Activated CD8-positive, alpha-beta T cell treated with anti-CD3 and anti-CD28 coated beads, Interleukin-2, amount 10 ng/mL, durations not matched to agents 7 days and 5 days (primary cell): Measurements from ENCODE around the gene ACP7. TPM values are rescaled to one million over a fixed set of nuclear protein-coding genes. Genes with fewer than 3 reads are reported as not detected.
"Not testable (repeated sequence)": the region's sequence is repeated elsewhere in the genome, so short reads cannot be mapped to it uniquely, and the experiment has no call there.

Experiments used
- ATAC-seq: fragments of 150-1000 bp; cut with Tn5 transposase; one replicate; pipeline ENCODE4 v1.10.0; 2021; ENCODE audit warnings: moderate library complexity
- CTCF ChIA-PET: fragments of 350-600 bp; sonication (Branson Sonifier 250); formaldehyde crosslinking; loops from one replicate; lab custom pipeline; 2021; ENCODE audit warnings: antibody characterized with exemption; lab: Charles Lee
- POLR2A ChIA-PET: fragments of 350-600 bp; sonication (Branson Sonifier 250); formaldehyde crosslinking; loops from one replicate; lab custom pipeline; 2021; ENCODE audit warnings: antibody characterized with exemption; lab: Charles Lee
- DNase-seq: peaks from one replicate; pipeline ENCODE4 v3.0.0-alpha.2; 2020
- H3K27ac Mint-ChIP-seq: one replicate; pipeline ENCODE4 v1.8.0; 2021; ENCODE audit warnings: mild to moderate bottlenecking, mixed read lengths
- H3K27me3 Mint-ChIP-seq: one replicate; pipeline ENCODE4 v1.8.0; 2021; ENCODE audit warnings: low read depth, mixed read lengths
- H3K36me3 Mint-ChIP-seq: one replicate; pipeline ENCODE4 v1.8.0; 2021; ENCODE audit warnings: low read depth, mixed read lengths
- H3K4me1 Mint-ChIP-seq: one replicate; pipeline ENCODE4 v1.8.0; 2021; ENCODE audit warnings: low read depth, mixed read lengths
- H3K4me3 Mint-ChIP-seq: one replicate; pipeline ENCODE4 v1.8.0; 2021; ENCODE audit warnings: mild to moderate bottlenecking, mixed read lengths
- H3K9me3 Mint-ChIP-seq: one replicate; pipeline ENCODE4 v1.8.0; 2022; ENCODE audit warnings: mixed read lengths; ENCODE audit not compliant: insufficient read depth
- total RNA-seq, 2 experiments: library from RNA; stranded (reverse); gene quantifications; one replicate each; pipeline ENCODE4 v1.2.3, GENCODE V29; 2021

ACP7 gene
- total RNA-seq, 2 experiments from 2014 or later: not detected

- DNase-seq (no peak), ATAC-seq (no peak)
- peaks cover 9% of the 10 kb centered on the region for H3K4me1 Mint-ChIP-seq
- ChIA-PET POLR2A (no interaction called here), CTCF (no interaction called here)
- peaks cover 8% of the 10 kb centered on the region for H3K27me3 Mint-ChIP-seq
- no peaks in the 10 kb centered on the region for H3K36me3 Mint-ChIP-seq
- no peak overlapping the region for H3K4me3 Mint-ChIP-seq
- H3K9me3 Mint-ChIP-seq: peaks cover 5% of the 10 kb centered on the region
- H3K27ac Mint-ChIP-seq: no peak overlapping the region
Measured at GRCh38 chr19:39057615-39058014, 26.6 kb upstream of the ACP7 start.

GRCh38 chr19:39059302-39059701 is 24.9 kb upstream of the ACP7 start:
- Mint-ChIP-seq H3K4me3 (no peak overlapping the region), H3K27ac (no peak overlapping the region), H3K27me3 (peaks cover 8% of the 10 kb centered on the region), H3K4me1 (peaks cover 9% of the 10 kb centered on the region), H3K36me3 (no peaks in the 10 kb centered on the region), H3K9me3 (peaks cover 5% of the 10 kb centered on the region)
- ChIA-PET POLR2A (no interaction called here), CTCF (no interaction called here)
- DNase-seq (no peak), ATAC-seq (no peak)

- POLR2A ChIA-PET: no interaction called here
- peaks cover 9% of the 10 kb centered on the region for H3K4me1 Mint-ChIP-seq
- CTCF ChIA-PET: no interaction called here
Measured at GRCh38 chr19:39060171-39060570, 24.0 kb upstream of the ACP7 start.

GRCh38 chr19:39064405-39064804 is 19.8 kb upstream of the ACP7 start:
- ChIA-PET POLR2A (no interaction called here), CTCF (no interaction called here)
- Mint-ChIP-seq H3K4me1 (peaks cover 9% of the 10 kb centered on the region), H3K9me3 (peaks cover 9% of the 10 kb centered on the region), H3K36me3 (no peaks in the 10 kb centered on the region), H3K4me3 (no peak overlapping the region), H3K27ac (no peak overlapping the region), H3K27me3 (peaks cover 8% of the 10 kb centered on the region)
- ATAC-seq (no peak), DNase-seq (no peak)

More at GRCh38 chr19:39060171-39060570, 24.0 kb upstream of the ACP7 start:
- peaks cover 8% of the 10 kb centered on the region for H3K27me3 Mint-ChIP-seq
- DNase-seq: no peak
- ATAC-seq: no peak
- H3K4me3 Mint-ChIP-seq: no peak overlapping the region
- no peak overlapping the region for H3K27ac Mint-ChIP-seq
- H3K36me3 Mint-ChIP-seq: no peaks in the 10 kb centered on the region
- H3K9me3 Mint-ChIP-seq: peaks cover 5% of the 10 kb centered on the region

- peaks cover 4% of the 10 kb centered on the region for H3K27me3 Mint-ChIP-seq
- ATAC-seq (no peak), DNase-seq (no peak)
- H3K36me3 Mint-ChIP-seq: no peaks in the 10 kb centered on the region
- ChIA-PET CTCF (no interaction called here), POLR2A (no interaction called here)
- H3K4me3 Mint-ChIP-seq: no peak overlapping the region
- H3K27ac Mint-ChIP-seq: no peak overlapping the region
- peaks cover 13% of the 10 kb centered on the region for H3K4me1 Mint-ChIP-seq
- peaks cover 9% of the 10 kb centered on the region for H3K9me3 Mint-ChIP-seq
Measured at GRCh38 chr19:39065928-39066327, 18.2 kb upstream of the ACP7 start.

DNA sequence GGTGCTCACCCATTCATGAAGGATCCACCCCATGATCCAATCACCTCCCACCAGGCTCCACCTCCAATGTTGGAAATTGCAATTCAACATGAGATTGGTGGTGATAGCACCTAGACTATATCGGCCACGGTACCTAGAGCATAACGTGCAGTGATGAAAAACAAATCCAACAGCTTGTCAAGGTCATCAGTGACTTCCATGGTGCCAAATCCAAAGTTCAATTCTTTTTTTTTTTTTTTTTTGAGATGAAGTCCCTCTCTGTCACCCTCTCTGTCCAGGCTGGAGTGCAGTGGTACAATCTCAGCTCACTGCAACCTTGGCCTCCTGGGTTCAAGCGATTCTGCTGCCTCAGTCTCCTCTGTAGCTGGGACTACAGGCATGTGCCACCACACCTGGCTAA is 17.1 kb upstream of the ACP7 start:
- H3K27ac Mint-ChIP-seq: no peak overlapping the region
- CTCF ChIA-PET: no interaction called here
- no peaks in the 10 kb centered on the region for H3K36me3 Mint-ChIP-seq
- ATAC-seq: no peak
- H3K9me3 Mint-ChIP-seq: peaks cover 4% of the 10 kb centered on the region
- POLR2A ChIA-PET: no interaction called here
- H3K4me1 Mint-ChIP-seq: peaks cover 4% of the 10 kb centered on the region
- no peak for DNase-seq
- peaks cover 4% of the 10 kb centered on the region for H3K27me3 Mint-ChIP-seq
- H3K4me3 Mint-ChIP-seq: no peak overlapping the region

- H3K9me3 Mint-ChIP-seq, H3K36me3 Mint-ChIP-seq, H3K27me3 Mint-ChIP-seq, CTCF ChIA-PET, POLR2A ChIA-PET, H3K27ac Mint-ChIP-seq, ATAC-seq, H3K4me3 Mint-ChIP-seq: not testable (repeated sequence)
- peaks cover 15% of the 10 kb centered on the region for H3K4me1 Mint-ChIP-seq
- DNase-seq: peak; percentile 26
Measured at GRCh38 chr19:39068259-39068658, 15.9 kb upstream of the ACP7 start.

DNA sequence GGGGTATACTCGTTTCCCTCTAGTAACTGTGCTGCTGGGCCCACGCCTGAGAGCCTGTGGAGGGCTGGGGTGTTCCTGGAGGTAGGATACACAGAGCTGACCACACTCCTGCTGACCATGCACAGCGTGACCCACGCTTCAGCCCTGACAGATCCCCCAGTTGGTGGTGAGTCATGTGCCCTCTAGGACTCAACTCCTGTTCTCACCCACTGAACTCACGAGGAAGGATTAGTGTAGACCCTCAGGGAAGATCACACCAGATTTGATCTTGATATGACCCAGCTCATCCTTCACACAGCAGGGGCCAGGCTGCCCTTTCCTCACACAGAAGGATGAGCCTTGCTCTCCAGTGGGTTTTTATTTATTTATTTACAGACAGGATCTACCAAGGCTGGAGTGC is 13.3 kb upstream of the ACP7 start:
- ATAC-seq (no peak), DNase-seq (no peak)
- Mint-ChIP-seq H3K4me3 (no peak overlapping the region), H3K36me3 (no peaks in the 10 kb centered on the region), H3K27ac (peak overlapping the region; percentile 10), H3K27me3 (peaks cover 3% of the 10 kb centered on the region), H3K4me1 (peaks cover 28% of the 10 kb centered on the region), H3K9me3 (peaks cover 4% of the 10 kb centered on the region)
- ChIA-PET POLR2A (no interaction called here), CTCF (no interaction called here)

DNA sequence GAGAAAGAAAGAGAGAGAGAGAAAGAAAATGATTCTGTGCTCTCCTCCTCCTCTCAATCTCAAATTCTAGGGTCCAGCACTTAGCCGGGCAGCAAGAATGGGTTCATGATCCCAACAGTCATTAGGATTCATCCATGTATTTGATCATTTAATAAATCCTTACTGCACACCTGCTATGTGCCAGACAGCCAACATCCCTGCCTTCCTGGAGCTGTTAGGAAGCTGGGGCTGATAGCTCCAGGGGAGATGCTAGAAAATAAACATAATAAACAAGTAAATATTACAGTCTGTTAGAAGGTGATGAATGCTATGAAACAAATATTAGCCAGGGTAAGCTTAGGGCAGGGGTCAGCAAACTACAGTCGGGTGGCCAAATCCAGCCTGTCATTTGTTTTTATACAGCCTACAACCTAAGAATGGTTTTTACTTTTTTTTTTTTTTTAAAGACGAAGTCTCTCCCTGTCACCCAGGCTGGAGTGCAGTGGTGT is 9.9 kb upstream of the ACP7 start:
- ATAC-seq (no peak), DNase-seq (no peak)
- peak overlapping the region; percentile 89 for H3K27ac Mint-ChIP-seq
- no peaks in the 10 kb centered on the region for H3K9me3 Mint-ChIP-seq
- H3K27me3 Mint-ChIP-seq: peaks cover 12% of the 10 kb centered on the region
- peak overlapping the region; percentile 23 for H3K4me3 Mint-ChIP-seq
- ChIA-PET POLR2A (interaction anchor here (0.7 kb wide), 1 partner anchor 144 kb away, joined by 3 read pairs; no protein-coding TSS in a partner anchor), CTCF (interaction anchor here (0.7 to 2.2 kb wide), 2 partner anchors 22 to 55 kb away, joined by 3 to 10 read pairs; no protein-coding TSS in a partner anchor)
- peaks cover 28% of the 10 kb centered on the region for H3K4me1 Mint-ChIP-seq
- no peaks in the 10 kb centered on the region for H3K36me3 Mint-ChIP-seq

- ATAC-seq (no peak), DNase-seq (no peak)
- ChIA-PET CTCF (interaction anchor here (2.2 kb wide), 1 partner anchor 23 kb away, joined by 10 read pairs; no protein-coding TSS in a partner anchor), POLR2A (no interaction called here)
- Mint-ChIP-seq H3K27ac (peak overlapping the region; percentile 43), H3K9me3 (no peaks in the 10 kb centered on the region), H3K4me1 (peaks cover 28% of the 10 kb centered on the region), H3K36me3 (no peaks in the 10 kb centered on the region), H3K27me3 (peaks cover 12% of the 10 kb centered on the region), H3K4me3 (no peak overlapping the region)
Measured at GRCh38 chr19:39074942-39075341, 9.2 kb upstream of the ACP7 start.

- Mint-ChIP-seq H3K4me1 (peaks cover 26% of the 10 kb centered on the region), H3K27me3 (peaks cover 24% of the 10 kb centered on the region), H3K27ac (no peak overlapping the region), H3K4me3 (no peak overlapping the region), H3K9me3 (no peaks in the 10 kb centered on the region), H3K36me3 (no peaks in the 10 kb centered on the region)
- ATAC-seq (no peak), DNase-seq (no peak)
- POLR2A ChIA-PET: no interaction called here
- CTCF ChIA-PET: interaction anchor here (1.4 kb wide), 1 partner anchor 32 kb away, joined by 3 read pairs; no protein-coding TSS in a partner anchor
Measured at GRCh38 chr19:39077323-39077722, 6.8 kb upstream of the ACP7 start.

DNA sequence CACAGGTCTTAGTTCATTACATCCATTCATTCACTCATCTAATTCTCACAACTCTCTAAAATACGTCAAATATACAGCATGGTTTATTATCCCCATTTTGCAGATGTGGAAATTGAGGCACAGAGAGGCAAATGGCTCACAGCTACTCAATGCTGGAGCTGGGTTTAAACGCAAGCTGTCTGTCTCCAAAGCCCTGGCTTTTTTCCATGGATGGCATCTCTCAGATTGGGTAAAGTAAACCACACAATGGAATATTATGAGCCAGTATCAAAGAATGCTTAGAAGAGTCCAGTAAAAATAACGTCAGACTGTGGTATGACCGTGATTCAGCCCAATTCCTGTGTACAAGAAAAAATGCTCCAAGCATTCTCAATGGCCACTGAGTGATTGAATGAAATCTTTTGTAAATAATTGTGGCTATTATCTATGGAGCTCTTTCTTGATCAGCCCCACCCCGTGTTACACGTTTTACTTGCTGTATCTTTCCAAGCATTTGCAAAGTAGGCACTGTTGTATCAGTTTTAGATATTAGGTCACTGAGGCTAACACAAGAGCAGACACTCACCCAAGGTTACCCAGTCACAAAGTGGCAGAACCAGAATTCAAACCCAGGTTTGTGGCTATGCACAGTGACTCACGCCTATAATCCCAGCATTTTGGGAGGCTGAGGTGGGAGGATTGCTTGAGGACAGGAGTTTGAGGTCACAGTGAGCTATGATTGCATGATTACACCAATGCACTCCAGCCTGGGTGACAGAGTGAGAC is 5.5 kb upstream of the ACP7 start:
- DNase-seq (no peak), ATAC-seq (no peak)
- H3K4me3 Mint-ChIP-seq: no peak overlapping the region
- H3K27ac Mint-ChIP-seq: no peak overlapping the region
- H3K4me1 Mint-ChIP-seq: peaks cover 24% of the 10 kb centered on the region
- ChIA-PET POLR2A (interaction anchor here (0.6 kb wide), 1 partner anchor 861 kb away, joined by 3 read pairs; no protein-coding TSS in a partner anchor), CTCF (interaction anchor here (1.4 kb wide), 1 partner anchor 31 kb away, joined by 3 read pairs; no protein-coding TSS in a partner anchor)
- H3K27me3 Mint-ChIP-seq: peaks cover 37% of the 10 kb centered on the region
- no peaks in the 10 kb centered on the region for H3K9me3 Mint-ChIP-seq
- H3K36me3 Mint-ChIP-seq: no peaks in the 10 kb centered on the region
